ENCODE data around the gene CCDC70. TPM values are rescaled to one million over a fixed set of nuclear protein-coding genes. Genes with fewer than 3 reads are reported as not detected.

The CCDC70 gene
- total RNA-seq, 1 donor from 2014 or later = not detected

- Mint-ChIP-seq H3K9me3 (ENCODE audit: unreplicated experiment) (peaks cover 2% of the 10 kb centered on the region), H3K36me3 (ENCODE audit: low read depth, unreplicated experiment) (no peaks in the 10 kb centered on the region), H3K4me3 (ENCODE audit: unreplicated experiment) (no peak overlapping the region), H3K4me1 (ENCODE audit: low read depth, unreplicated experiment) (peaks cover 6% of the 10 kb centered on the region), H3K27ac (ENCODE audit: unreplicated experiment) (no peak overlapping the region), H3K27me3 (ENCODE audit: low read depth, unreplicated experiment) (no peaks in the 10 kb centered on the region)
- Histone ChIP-seq H3K4me1 (ENCODE audit: insufficient read depth, low read length) (no peaks in the 10 kb centered on the region), H3K4me3 (ENCODE audit: insufficient read depth, low read depth, low read length) (no peak overlapping the region), H3K9me3 (ENCODE audit: insufficient read depth, low read depth, low read length) (no peaks in the 10 kb centered on the region), H2AFZ (ENCODE audit: low read depth, low read length) (no peak overlapping the region), H3K9ac (ENCODE audit: low read length) (no peak overlapping the region), H3K36me3 (ENCODE audit: insufficient read depth, low read length) (no peaks in the 10 kb centered on the region), H3K27ac (ENCODE audit: low read depth, low read length) (no peak overlapping the region), H3K4me2 (ENCODE audit: low read length) (no peak overlapping the region), H3K79me2 (ENCODE audit: insufficient read depth, low read length) (no peaks in the 10 kb centered on the region), H3K27me3 (ENCODE audit: insufficient read depth, low read length) (no peaks in the 10 kb centered on the region), H4K20me1 (ENCODE audit: insufficient read depth, low read length) (no peaks in the 10 kb centered on the region)
- DNase-seq (ENCODE audit: low read depth) (no peak), FAIRE-seq (no peak)
- no peak for TF ChIP-seq EZH2 (IDR thresholded peaks at IDR 0.05; ENCODE audit: insufficient read depth, low read length)
- TF ChIP-seq CTCF (IDR thresholded peaks at IDR 0.05; ENCODE audit: insufficient read depth, low read depth, low read length) = no peak
Measured at GRCh38 chr13:51856998-51857397, 4.8 kb upstream of the CCDC70 start.

GRCh38 chr13:51858433-51859247 is 3.1 kb upstream of the CCDC70 start:
- no peaks in the 10 kb centered on the region for H3K27me3 ChIP-seq (ENCODE audit: insufficient read depth, low read length)
- Mint-ChIP-seq H3K4me1 (ENCODE audit: low read depth, unreplicated experiment) (peaks cover 6% of the 10 kb centered on the region), H3K9me3 (ENCODE audit: unreplicated experiment) (peaks cover 2% of the 10 kb centered on the region), H3K4me3 (ENCODE audit: unreplicated experiment) (no peak overlapping the region), H3K27ac (ENCODE audit: unreplicated experiment) (no peak overlapping the region), H3K36me3 (ENCODE audit: low read depth, unreplicated experiment) (no peaks in the 10 kb centered on the region), H3K27me3 (ENCODE audit: low read depth, unreplicated experiment) (no peaks in the 10 kb centered on the region)
- H3K36me3 ChIP-seq (ENCODE audit: insufficient read depth, low read length) = no peaks in the 10 kb centered on the region
- DNase-seq (ENCODE audit: low read depth) (no peak), FAIRE-seq (no peak)
- no peak overlapping the region for H2AFZ ChIP-seq (ENCODE audit: low read depth, low read length)
- no peaks in the 10 kb centered on the region for H3K9me3 ChIP-seq (ENCODE audit: insufficient read depth, low read depth, low read length)
- H4K20me1 ChIP-seq (ENCODE audit: insufficient read depth, low read length) = no peaks in the 10 kb centered on the region
- H3K27ac ChIP-seq (ENCODE audit: low read depth, low read length) = no peak overlapping the region
- H3K4me2 ChIP-seq (ENCODE audit: low read length) = no peak overlapping the region
- no peaks in the 10 kb centered on the region for H3K4me1 ChIP-seq (ENCODE audit: insufficient read depth, low read length)
- TF ChIP-seq EZH2 (IDR thresholded peaks at IDR 0.05; ENCODE audit: insufficient read depth, low read length) = no peak
- no peak for TF ChIP-seq CTCF (IDR thresholded peaks at IDR 0.05; ENCODE audit: insufficient read depth, low read depth, low read length)
- H3K9ac ChIP-seq (ENCODE audit: low read length) = no peak overlapping the region
- no peaks in the 10 kb centered on the region for H3K79me2 ChIP-seq (ENCODE audit: insufficient read depth, low read length)
- H3K4me3 ChIP-seq (ENCODE audit: insufficient read depth, low read depth, low read length) = no peak overlapping the region

GRCh38 chr13:51862957-51863356 is 1.2 kb downstream of the CCDC70 start:
- no peak overlapping the region for H3K4me2 ChIP-seq (ENCODE audit: low read length)
- no peaks in the 10 kb centered on the region for H3K27me3 ChIP-seq (ENCODE audit: insufficient read depth, low read length)
- no peaks in the 10 kb centered on the region for H4K20me1 ChIP-seq (ENCODE audit: insufficient read depth, low read length)
- FAIRE-seq = no peak
- H3K79me2 ChIP-seq (ENCODE audit: insufficient read depth, low read length) = no peaks in the 10 kb centered on the region
- peaks cover 2% of the 10 kb centered on the region for H3K36me3 Mint-ChIP-seq (ENCODE audit: low read depth, unreplicated experiment)
- DNase-seq (ENCODE audit: low read depth) = no peak
- no peak overlapping the region for H3K27ac Mint-ChIP-seq (ENCODE audit: unreplicated experiment)
- no peaks in the 10 kb centered on the region for H3K36me3 ChIP-seq (ENCODE audit: insufficient read depth, low read length)
- H3K27me3 Mint-ChIP-seq (ENCODE audit: low read depth, unreplicated experiment) = peaks cover under 1% of the 10 kb centered on the region
- no peak overlapping the region for H3K4me3 Mint-ChIP-seq (ENCODE audit: unreplicated experiment)
- no peak overlapping the region for H3K27ac ChIP-seq (ENCODE audit: low read depth, low read length)
- no peak overlapping the region for H2AFZ ChIP-seq (ENCODE audit: low read depth, low read length)
- H3K9me3 Mint-ChIP-seq (ENCODE audit: unreplicated experiment) = peaks cover 2% of the 10 kb centered on the region
- H3K4me1 ChIP-seq (ENCODE audit: insufficient read depth, low read length) = no peaks in the 10 kb centered on the region
- no peak overlapping the region for H3K9ac ChIP-seq (ENCODE audit: low read length)
- TF ChIP-seq CTCF (IDR thresholded peaks at IDR 0.05; ENCODE audit: insufficient read depth, low read depth, low read length) (no peak), EZH2 (IDR thresholded peaks at IDR 0.05; ENCODE audit: insufficient read depth, low read length) (no peak)
- H3K9me3 ChIP-seq (ENCODE audit: insufficient read depth, low read depth, low read length) = no peaks in the 10 kb centered on the region
- H3K4me3 ChIP-seq (ENCODE audit: insufficient read depth, low read depth, low read length) = no peak overlapping the region
- peaks cover 6% of the 10 kb centered on the region for H3K4me1 Mint-ChIP-seq (ENCODE audit: low read depth, unreplicated experiment)

All from astrocyte (in vitro differentiated cells and primary cell).